ENCODE measurements around the gene SERPINB12. TPM values are rescaled to one million over a fixed set of nuclear protein-coding genes. Genes with fewer than 3 reads are reported as not detected.

Gene SERPINB12
- total RNA-seq, 1 donor from 2014 or later = not detected

GRCh38 chr18:63518178-63519012 lies 23.8 kb upstream of the SERPINB12 start:
- Mint-ChIP-seq H3K27ac (no peak overlapping the region), H3K4me3 (ENCODE audit: low read depth) (no peak overlapping the region), H3K4me1 (ENCODE audit: low read depth) (peaks cover 9% of the 10 kb centered on the region), H3K9me3 (ENCODE audit: low read depth) (no peaks in the 10 kb centered on the region), H3K36me3 (ENCODE audit: insufficient read depth) (no peaks in the 10 kb centered on the region), H3K27me3 (peaks cover 6% of the 10 kb centered on the region)
- peak; percentile 88 for TF ChIP-seq CTCF (IDR thresholded peaks at IDR 0.05; ENCODE audit: unreplicated experiment)
- peak; percentile 58 for DNase-seq (ENCODE audit: low spot score, unreplicated experiment)

GRCh38 chr18:63520053-63520685 lies 22.0 kb upstream of the SERPINB12 start:
- Mint-ChIP-seq H3K27me3 (peaks cover 2% of the 10 kb centered on the region), H3K4me1 (ENCODE audit: low read depth) (peaks cover 4% of the 10 kb centered on the region), H3K9me3 (ENCODE audit: low read depth) (no peaks in the 10 kb centered on the region), H3K4me3 (ENCODE audit: low read depth) (no peak overlapping the region), H3K27ac (no peak overlapping the region), H3K36me3 (ENCODE audit: insufficient read depth) (no peaks in the 10 kb centered on the region)
- no peak for DNase-seq (ENCODE audit: low spot score, unreplicated experiment)
- no peak for TF ChIP-seq CTCF (IDR thresholded peaks at IDR 0.05; ENCODE audit: unreplicated experiment)

GRCh38 chr18:63523660-63524059 lies 18.5 kb upstream of the SERPINB12 start:
- H3K9me3 Mint-ChIP-seq (ENCODE audit: low read depth) = no peaks in the 10 kb centered on the region

GRCh38 chr18:63527251-63527650 lies 14.9 kb upstream of the SERPINB12 start:
- DNase-seq (ENCODE audit: low spot score, unreplicated experiment) = no peak
- Mint-ChIP-seq H3K36me3 (ENCODE audit: insufficient read depth) (no peaks in the 10 kb centered on the region), H3K27ac (no peak overlapping the region), H3K27me3 (no peaks in the 10 kb centered on the region), H3K4me3 (ENCODE audit: low read depth) (no peak overlapping the region), H3K4me1 (ENCODE audit: low read depth) (no peaks in the 10 kb centered on the region), H3K9me3 (ENCODE audit: low read depth) (no peaks in the 10 kb centered on the region)
- no peak for TF ChIP-seq CTCF (IDR thresholded peaks at IDR 0.05; ENCODE audit: unreplicated experiment)

More at GRCh38 chr18:63523660-63524059, 18.5 kb upstream of the SERPINB12 start:
- TF ChIP-seq CTCF (IDR thresholded peaks at IDR 0.05; ENCODE audit: unreplicated experiment) = no peak
- H3K36me3 Mint-ChIP-seq (ENCODE audit: insufficient read depth) = no peaks in the 10 kb centered on the region
- no peak overlapping the region for H3K27ac Mint-ChIP-seq
- no peaks in the 10 kb centered on the region for H3K4me1 Mint-ChIP-seq (ENCODE audit: low read depth)
- peaks cover 2% of the 10 kb centered on the region for H3K27me3 Mint-ChIP-seq
- no peak overlapping the region for H3K4me3 Mint-ChIP-seq (ENCODE audit: low read depth)
- no peak for DNase-seq (ENCODE audit: low spot score, unreplicated experiment)

- Mint-ChIP-seq H3K4me1 (ENCODE audit: low read depth) (no peaks in the 10 kb centered on the region), H3K27me3 (no peaks in the 10 kb centered on the region), H3K9me3 (ENCODE audit: low read depth) (no peaks in the 10 kb centered on the region), H3K27ac (no peak overlapping the region), H3K36me3 (ENCODE audit: insufficient read depth) (no peaks in the 10 kb centered on the region), H3K4me3 (ENCODE audit: low read depth) (no peak overlapping the region)
- no peak for DNase-seq (ENCODE audit: low spot score, unreplicated experiment)
- no peak for TF ChIP-seq CTCF (IDR thresholded peaks at IDR 0.05; ENCODE audit: unreplicated experiment)
These were observed 13.2 kb upstream of the SERPINB12 start for GRCh38 chr18:63528863-63529492.

Measured in progenitor cell of endocrine pancreas (in vitro differentiated cells).